Measurements from ENCODE around the gene DHX36.

The DHX36 gene

DNA sequence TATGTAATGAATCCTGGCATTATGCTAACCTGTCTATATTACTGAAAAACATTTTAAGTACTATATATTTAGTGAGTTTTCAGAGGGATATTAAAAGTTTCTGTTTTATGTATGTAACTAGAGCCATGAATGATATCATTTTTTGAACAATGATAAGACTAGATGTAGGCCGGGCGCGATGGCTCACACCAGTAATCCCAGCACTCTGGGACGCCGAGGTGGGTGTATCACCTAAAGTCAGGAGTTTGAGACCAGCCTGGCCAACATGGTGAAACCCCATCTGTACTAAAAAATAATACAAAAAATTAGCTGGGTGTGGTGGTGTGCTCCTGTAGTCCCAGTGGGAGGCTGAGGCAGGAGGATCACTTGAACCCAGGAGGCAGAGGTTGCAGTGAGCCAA lies 34.1 kb downstream of the DHX36 start:
- TF ChIP-seq, protein P1, sequence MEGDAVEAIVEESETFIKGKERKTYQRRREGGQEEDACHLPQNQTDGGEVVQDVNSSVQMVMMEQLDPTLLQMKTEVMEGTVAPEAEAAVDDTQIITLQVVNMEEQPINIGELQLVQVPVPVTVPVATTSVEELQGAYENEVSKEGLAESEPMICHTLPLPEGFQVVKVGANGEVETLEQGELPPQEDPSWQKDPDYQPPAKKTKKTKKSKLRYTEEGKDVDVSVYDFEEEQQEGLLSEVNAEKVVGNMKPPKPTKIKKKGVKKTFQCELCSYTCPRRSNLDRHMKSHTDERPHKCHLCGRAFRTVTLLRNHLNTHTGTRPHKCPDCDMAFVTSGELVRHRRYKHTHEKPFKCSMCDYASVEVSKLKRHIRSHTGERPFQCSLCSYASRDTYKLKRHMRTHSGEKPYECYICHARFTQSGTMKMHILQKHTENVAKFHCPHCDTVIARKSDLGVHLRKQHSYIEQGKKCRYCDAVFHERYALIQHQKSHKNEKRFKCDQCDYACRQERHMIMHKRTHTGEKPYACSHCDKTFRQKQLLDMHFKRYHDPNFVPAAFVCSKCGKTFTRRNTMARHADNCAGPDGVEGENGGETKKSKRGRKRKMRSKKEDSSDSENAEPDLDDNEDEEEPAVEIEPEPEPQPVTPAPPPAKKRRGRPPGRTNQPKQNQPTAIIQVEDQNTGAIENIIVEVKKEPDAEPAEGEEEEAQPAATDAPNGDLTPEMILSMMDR (IDR thresholded peaks at IDR 0.05; ENCODE audit: low read depth, low read length): no peak
- no peak for DNase-seq (ENCODE audit: extremely low read depth, low read depth)

DNA sequence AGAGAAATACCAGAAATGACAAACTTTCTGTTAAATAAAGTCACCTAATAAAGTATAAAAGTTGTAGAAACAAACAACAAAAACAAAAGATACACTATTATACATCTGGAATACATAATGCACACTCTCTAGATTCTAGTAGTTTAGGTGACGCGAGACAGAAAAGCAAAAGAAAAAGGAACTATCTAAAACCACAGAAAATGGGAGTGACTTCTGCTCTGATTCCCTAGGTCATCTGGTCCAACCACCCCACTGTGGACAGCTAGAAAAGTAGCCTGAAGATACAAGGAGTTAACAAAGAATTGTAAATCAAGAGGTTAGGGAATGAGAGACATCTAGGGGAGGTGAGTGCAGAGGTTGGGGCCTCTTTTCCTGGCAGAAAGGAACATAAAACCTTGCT lies 39.1 kb downstream of the DHX36 start:
- TF ChIP-seq, protein P1 (IDR thresholded peaks at IDR 0.05; ENCODE audit: low read depth, low read length): no peak
- no peak for DNase-seq (ENCODE audit: extremely low read depth, low read depth)

DNA sequence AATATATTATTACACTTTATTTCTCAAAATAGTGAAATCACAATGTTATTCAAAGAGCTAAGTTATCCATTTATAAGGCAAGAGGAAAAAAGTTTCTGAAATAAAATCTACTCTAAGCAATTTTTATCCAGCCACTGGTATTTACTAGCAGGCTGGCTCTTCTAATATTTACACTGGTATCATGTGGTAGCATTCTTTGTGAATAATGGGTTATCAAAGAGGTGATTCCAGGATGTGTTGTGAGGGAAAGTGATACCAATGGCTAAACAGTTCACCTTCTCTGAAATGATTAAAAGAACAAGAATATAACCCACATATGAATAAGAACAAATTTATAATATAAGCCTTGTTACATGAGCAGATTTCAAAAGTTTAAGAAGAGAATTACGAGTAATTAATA lies 44.1 kb downstream of the DHX36 start:
- TF ChIP-seq, protein P1 (IDR thresholded peaks at IDR 0.05; ENCODE audit: low read depth, low read length): no peak
- no peak for DNase-seq (ENCODE audit: extremely low read depth, low read depth)

DNA sequence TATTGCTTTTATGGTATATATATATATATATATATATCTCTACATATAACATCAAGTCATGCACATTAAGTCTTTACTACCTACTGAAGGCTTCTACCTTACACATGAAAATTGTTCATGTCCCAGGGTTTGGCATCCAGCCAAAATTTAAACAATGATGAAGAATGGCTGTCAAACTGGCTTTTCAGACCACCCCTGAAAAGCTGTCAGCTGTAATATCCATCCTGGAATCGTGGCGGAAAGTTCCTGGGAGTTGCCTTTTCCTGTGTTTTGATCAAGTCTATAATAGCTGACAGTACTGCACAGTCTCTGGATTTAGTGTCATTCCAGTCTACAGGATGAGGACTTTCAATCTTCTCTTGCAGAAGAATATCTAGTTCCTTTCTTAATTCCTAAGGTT lies 48.3 kb downstream of the DHX36 start:
- DNase-seq (ENCODE audit: extremely low read depth, low read depth): no peak
- TF ChIP-seq, protein P1 (IDR thresholded peaks at IDR 0.05; ENCODE audit: low read depth, low read length): no peak

DNA sequence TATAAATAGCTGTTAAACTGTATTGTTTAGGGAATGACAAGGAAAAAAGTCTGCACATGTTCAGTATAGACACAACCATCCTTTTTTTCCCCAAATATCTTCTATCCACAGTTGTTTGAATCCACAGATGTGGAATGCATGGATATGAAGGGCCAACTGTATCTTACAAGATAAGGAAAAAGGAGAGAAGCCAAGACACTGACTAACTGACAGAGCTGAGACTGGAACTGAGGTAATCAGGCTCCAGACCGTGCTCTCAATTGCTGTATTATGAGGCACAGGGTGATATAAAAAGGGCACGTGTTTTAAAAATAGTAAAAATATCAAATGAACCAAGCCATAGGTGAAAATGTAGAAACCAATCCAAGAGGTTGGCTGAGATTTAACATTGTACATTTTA lies 49.0 kb downstream of the DHX36 start:
- TF ChIP-seq, protein P1 (IDR thresholded peaks at IDR 0.05; ENCODE audit: low read depth, low read length): no peak
- DNase-seq (ENCODE audit: extremely low read depth, low read depth): no peak

DNA sequence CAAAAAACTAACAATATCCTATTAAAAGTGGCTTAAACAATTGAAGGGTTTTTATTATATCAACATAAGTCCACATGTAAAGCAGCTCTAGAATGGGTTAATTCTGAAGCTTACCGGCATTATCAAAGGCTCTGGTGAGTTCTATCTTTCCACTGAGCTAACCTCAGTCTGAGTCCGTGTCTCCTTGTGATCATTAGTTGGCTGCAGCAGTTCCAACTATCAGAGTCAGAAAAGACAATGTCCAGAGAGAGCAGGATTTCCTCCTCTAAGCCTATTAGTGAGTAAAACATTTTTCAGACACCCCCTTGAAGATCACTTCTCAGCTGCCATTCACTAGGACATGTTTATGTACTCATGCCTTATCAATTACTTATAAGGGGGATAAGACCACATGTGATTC lies 49.9 kb downstream of the DHX36 start:
- TF ChIP-seq, protein P1 (IDR thresholded peaks at IDR 0.05; ENCODE audit: low read depth, low read length): no peak
- no peak for DNase-seq (ENCODE audit: extremely low read depth, low read depth)

DNA sequence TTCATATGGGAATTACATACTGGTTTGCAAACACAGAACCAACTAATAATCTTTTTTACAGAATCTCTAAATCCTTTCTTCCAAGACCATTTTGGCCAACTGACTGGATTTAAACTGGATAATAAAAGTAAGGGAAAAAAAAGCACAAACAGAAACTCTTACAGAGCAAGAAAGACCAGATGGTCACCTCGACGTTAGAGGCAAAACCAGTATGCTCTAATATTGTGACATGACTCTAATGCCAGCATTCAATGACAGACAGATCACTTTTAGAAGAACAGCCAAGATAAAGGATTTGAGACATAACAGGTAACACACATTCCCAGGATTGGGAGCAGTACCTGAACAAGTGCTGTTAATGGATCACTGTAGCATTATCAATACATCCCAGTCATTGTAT lies 50.9 kb downstream of the DHX36 start:
- DNase-seq (ENCODE audit: extremely low read depth, low read depth): no peak
- TF ChIP-seq, protein P1 (IDR thresholded peaks at IDR 0.05; ENCODE audit: low read depth, low read length): no peak

Data from AG09319 (cell line).